IPS-15b (cell line): ENCODE data around the gene PALMD.

ENCODE experiments used
- H3K27me3 ChIP-seq: one replicate; pipeline ENCODE4 v1.6.1; 2013; ENCODE audit warnings: low read length; ENCODE audit not compliant: control insufficient read depth, insufficient read depth
- H3K36me3 ChIP-seq: one replicate; pipeline ENCODE4 v1.6.1; 2013; ENCODE audit warnings: low read length; ENCODE audit not compliant: control insufficient read depth, insufficient read depth
- H3K4me1 ChIP-seq: one replicate; pipeline ENCODE4 v1.6.1; 2013; ENCODE audit warnings: mild to moderate bottlenecking, low read length; ENCODE audit not compliant: control insufficient read depth, insufficient read depth
- H3K4me3 ChIP-seq: one replicate; pipeline ENCODE4 v1.5.1; 2013; ENCODE audit warnings: low read depth, low read length
- H3K9ac ChIP-seq: one replicate; pipeline ENCODE4 v1.6.1; 2013; ENCODE audit warnings: low read depth, mild to moderate bottlenecking, low read length
- H3K9me3 ChIP-seq: one replicate; pipeline ENCODE4 v1.6.1; 2013; ENCODE audit warnings: mild to moderate bottlenecking, low read length; ENCODE audit not compliant: control insufficient read depth, insufficient read depth

The PALMD gene

GRCh38 chr1:99710994-99711393, 65.1 kb downstream of the PALMD start:
- Histone ChIP-seq H3K36me3 (no peaks in the 10 kb centered on the region), H3K9ac (no peak overlapping the region)

GRCh38 chr1:99713006-99713405, 67.1 kb downstream of the PALMD start:
- H3K27me3 ChIP-seq = no peaks in the 10 kb centered on the region
- H3K9me3 ChIP-seq = no peaks in the 10 kb centered on the region
- H3K9ac ChIP-seq = no peak overlapping the region
- no peaks in the 10 kb centered on the region for H3K36me3 ChIP-seq
- H3K4me1 ChIP-seq = no peaks in the 10 kb centered on the region
- H3K4me3 ChIP-seq = no peak overlapping the region

More at GRCh38 chr1:99710994-99711393, 65.1 kb downstream of the PALMD start:
- no peaks in the 10 kb centered on the region for H3K27me3 ChIP-seq
- H3K4me1 ChIP-seq = no peaks in the 10 kb centered on the region
- no peaks in the 10 kb centered on the region for H3K9me3 ChIP-seq
- no peak overlapping the region for H3K4me3 ChIP-seq

DNA sequence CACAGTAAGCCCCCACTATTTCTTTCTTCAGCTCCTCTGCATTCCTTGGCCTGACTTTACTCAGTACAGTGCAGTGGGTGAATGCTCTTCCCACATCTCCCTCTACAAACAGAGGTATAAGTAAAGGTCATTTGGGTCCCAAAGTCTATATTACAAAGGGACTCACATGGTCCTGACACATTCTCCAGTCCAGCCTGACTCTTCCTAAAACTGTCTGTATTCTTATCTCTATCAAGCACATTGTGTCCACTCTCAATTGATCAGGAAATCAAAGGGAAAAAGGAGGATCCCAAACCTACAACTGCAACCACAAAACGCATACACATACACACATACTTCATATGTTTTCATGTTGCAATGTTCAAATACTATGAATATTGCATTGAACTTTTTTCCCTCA, 71.1 kb downstream of the PALMD start:
- Histone ChIP-seq H3K4me1 (no peaks in the 10 kb centered on the region), H3K27me3 (no peaks in the 10 kb centered on the region), H3K4me3 (no peak overlapping the region), H3K9ac (no peak overlapping the region), H3K36me3 (no peaks in the 10 kb centered on the region), H3K9me3 (no peaks in the 10 kb centered on the region)

GRCh38 chr1:99723251-99723650, 77.3 kb downstream of the PALMD start:
- H3K9me3 ChIP-seq = no peaks in the 10 kb centered on the region
- H3K9ac ChIP-seq = no peak overlapping the region
- H3K4me1 ChIP-seq = peaks cover 6% of the 10 kb centered on the region
- no peaks in the 10 kb centered on the region for H3K36me3 ChIP-seq
- no peak overlapping the region for H3K4me3 ChIP-seq
- no peaks in the 10 kb centered on the region for H3K27me3 ChIP-seq

DNA sequence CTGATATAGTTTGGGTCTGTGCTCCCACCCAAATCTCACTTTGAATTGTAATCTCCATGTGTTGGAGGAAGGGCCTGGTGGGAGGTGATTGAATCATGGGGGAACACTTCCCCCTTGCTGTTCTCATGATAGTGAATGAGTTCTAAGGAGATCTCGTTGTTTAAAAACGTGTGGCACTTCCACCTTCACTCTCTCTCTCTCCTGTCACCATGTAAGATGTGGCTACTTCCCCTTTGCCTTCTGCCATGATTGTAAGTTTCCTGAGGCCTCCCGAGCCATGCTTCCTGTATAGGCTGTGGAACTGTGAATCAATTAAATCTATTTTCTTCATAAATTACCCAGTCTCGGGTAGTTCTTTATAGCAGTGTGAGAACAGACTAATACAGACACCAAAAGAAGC, 80.1 kb downstream of the PALMD start:
- Histone ChIP-seq H3K36me3 (no peaks in the 10 kb centered on the region), H3K9ac (no peak overlapping the region), H3K4me1 (peaks cover 9% of the 10 kb centered on the region), H3K27me3 (no peaks in the 10 kb centered on the region), H3K4me3 (no peak overlapping the region), H3K9me3 (no peaks in the 10 kb centered on the region)

- no peaks in the 10 kb centered on the region for H3K36me3 ChIP-seq
- no peaks in the 10 kb centered on the region for H3K27me3 ChIP-seq
- no peak overlapping the region for H3K9ac ChIP-seq
- H3K9me3 ChIP-seq = no peaks in the 10 kb centered on the region
- H3K4me1 ChIP-seq = peaks cover 9% of the 10 kb centered on the region
- no peak overlapping the region for H3K4me3 ChIP-seq
Observed at GRCh38 chr1:99726407-99726806, 80.5 kb downstream of the PALMD start.

- H3K27me3 ChIP-seq = no peaks in the 10 kb centered on the region
- no peaks in the 10 kb centered on the region for H3K36me3 ChIP-seq
- no peaks in the 10 kb centered on the region for H3K9me3 ChIP-seq
- peaks cover 9% of the 10 kb centered on the region for H3K4me1 ChIP-seq
- no peak overlapping the region for H3K4me3 ChIP-seq
- H3K9ac ChIP-seq = no peak overlapping the region
Observed at GRCh38 chr1:99726818-99727217, 80.9 kb downstream of the PALMD start.

GRCh38 chr1:99727575-99728185, 81.8 kb downstream of the PALMD start:
- peaks cover 9% of the 10 kb centered on the region for H3K4me1 ChIP-seq
- H3K27me3 ChIP-seq = no peaks in the 10 kb centered on the region
- H3K9ac ChIP-seq = no peak overlapping the region
- H3K9me3 ChIP-seq = no peaks in the 10 kb centered on the region
- no peaks in the 10 kb centered on the region for H3K36me3 ChIP-seq
- H3K4me3 ChIP-seq = no peak overlapping the region

DNA sequence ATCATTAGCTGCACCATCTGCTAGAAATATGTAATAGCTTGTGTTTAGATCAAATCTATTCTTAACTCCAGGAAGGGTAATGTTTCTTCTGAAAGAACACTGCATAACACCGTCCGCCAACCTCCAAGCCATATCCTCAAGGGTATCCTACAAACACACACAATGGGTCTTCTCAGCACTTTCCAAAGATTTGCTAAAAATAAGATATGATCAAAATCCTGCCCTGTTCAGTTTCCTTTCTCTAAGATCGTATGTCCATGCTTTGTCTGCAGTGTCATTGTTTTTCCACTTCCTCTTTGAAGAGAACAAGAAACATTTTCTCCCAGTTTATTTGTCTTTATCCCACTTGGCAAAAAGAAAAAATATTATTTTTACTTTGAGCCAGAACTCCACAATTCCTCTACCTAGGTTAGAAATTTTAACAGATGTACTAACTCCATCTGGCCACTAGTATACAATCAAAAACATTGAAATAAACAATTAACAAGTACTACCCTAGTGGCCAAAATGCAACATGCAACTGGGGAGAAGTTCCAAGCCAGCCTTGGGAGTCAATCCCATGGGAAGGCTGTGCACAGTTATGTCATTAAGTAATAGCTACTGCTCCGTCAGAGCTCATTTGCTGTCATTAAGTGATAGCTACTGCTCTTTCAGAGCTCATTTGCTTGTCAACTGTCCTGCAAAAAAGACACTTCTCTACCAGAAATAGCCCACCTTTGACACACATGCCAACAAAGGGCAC, 82.8 kb downstream of the PALMD start:
- H3K9me3 ChIP-seq = no peaks in the 10 kb centered on the region
- H3K27me3 ChIP-seq = no peaks in the 10 kb centered on the region
- H3K4me1 ChIP-seq = peaks cover 9% of the 10 kb centered on the region
- H3K9ac ChIP-seq = no peak overlapping the region
- no peak overlapping the region for H3K4me3 ChIP-seq
- H3K36me3 ChIP-seq = no peaks in the 10 kb centered on the region

GRCh38 chr1:99731384-99731783, 85.5 kb downstream of the PALMD start:
- Histone ChIP-seq H3K36me3 (no peaks in the 10 kb centered on the region), H3K9ac (no peak overlapping the region), H3K9me3 (no peaks in the 10 kb centered on the region), H3K4me3 (no peak overlapping the region), H3K4me1 (peaks cover 6% of the 10 kb centered on the region), H3K27me3 (no peaks in the 10 kb centered on the region)

DNA sequence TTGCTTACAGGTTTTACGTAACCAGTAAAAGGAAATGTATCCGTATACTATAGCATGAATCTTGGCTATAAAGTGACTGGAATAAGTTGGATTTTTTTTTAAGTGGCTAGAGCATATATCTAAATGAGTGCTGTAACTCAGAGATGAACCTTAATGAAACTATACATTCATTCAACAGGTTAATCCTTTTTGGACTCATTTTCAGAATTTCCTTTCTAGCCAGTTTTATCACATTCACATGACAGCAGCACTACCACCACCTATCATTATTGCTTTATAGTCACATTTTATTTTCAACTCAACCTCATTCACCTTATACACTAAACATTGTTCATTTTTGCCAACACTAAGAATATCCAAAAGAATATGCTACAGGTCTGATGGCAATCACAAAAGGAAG, 89.9 kb downstream of the PALMD start:
- Histone ChIP-seq H3K36me3 (no peaks in the 10 kb centered on the region), H3K9me3 (no peaks in the 10 kb centered on the region)

GRCh38 chr1:99737016-99737415, 91.1 kb downstream of the PALMD start:
- Histone ChIP-seq H3K9ac (no peak overlapping the region), H3K27me3 (no peaks in the 10 kb centered on the region), H3K9me3 (no peaks in the 10 kb centered on the region), H3K4me1 (no peaks in the 10 kb centered on the region), H3K36me3 (no peaks in the 10 kb centered on the region), H3K4me3 (no peak overlapping the region)

More for the DNA sequence above, 89.9 kb downstream of the PALMD start:
- no peak overlapping the region for H3K4me3 ChIP-seq
- H3K9ac ChIP-seq = no peak overlapping the region
- H3K27me3 ChIP-seq = no peaks in the 10 kb centered on the region
- no peaks in the 10 kb centered on the region for H3K4me1 ChIP-seq
